HG03064 (cell line): Measurements from ENCODE around the gene UBXN10.
"Not testable (repeated sequence)": the region's sequence is repeated elsewhere in the genome, so short reads cannot be mapped to it uniquely, and the experiment has no call there.

Experiments
- ATAC-seq: cut with Tn5 transposase; IDR thresholded peaks from one replicate; pipeline ENCODE4 v1.9.1; 2021; ENCODE audit warnings: low read depth; ENCODE audit not compliant: unreplicated experiment

Gene UBXN10

GRCh38 chr1:20232564-20232963 is 46.7 kb downstream of the UBXN10 start:
- ATAC-seq, result not testable (repeated sequence)

- ATAC-seq, result no peak
Observed at GRCh38 chr1:20233394-20233793, 47.5 kb downstream of the UBXN10 start.

- ATAC-seq, result no peak
Observed at GRCh38 chr1:20233866-20234265, 48.0 kb downstream of the UBXN10 start.

GRCh38 chr1:20234788-20235535 is 49.1 kb downstream of the UBXN10 start:
- no peak for ATAC-seq

GRCh38 chr1:20237646-20238045 is 51.8 kb downstream of the UBXN10 start:
- no peak for ATAC-seq

GRCh38 chr1:20240012-20240411 is 54.1 kb downstream of the UBXN10 start:
- no peak for ATAC-seq

- no peak for ATAC-seq
Observed at GRCh38 chr1:20242890-20243479, 57.1 kb downstream of the UBXN10 start.
